Thyroid gland (tissue), 4 donors: Measurements from ENCODE around the gene NT5DC1.

ENCODE experiments used
- POLR2A ChIP-seq, 2 donors: fragments of 450-650 bp; IDR thresholded peaks; one replicate each; pipeline ENCODE4 v1.6.1; 2017; ENCODE audit warnings: antibody characterized with exemption in 2 of 2, mild to moderate bottlenecking in 2 of 2, moderate library complexity in 1 of 2
- TF ChIP-seq, protein P1 (sequence below), 6 experiments: fragments of 200-600 bp in 3 of 6; fragments of 450-650 bp in 3 of 6; sonication (generic) in 3 of 6; IDR thresholded peaks; one replicate each; pipeline ENCODE4 v1.5.1; 2016 to 2019; ENCODE audit warnings: antibody characterized with exemption in 6 of 6, mild to moderate bottlenecking in 2 of 6, inconsistent platforms in 1 of 6, moderate library complexity in 1 of 6

DNA sequence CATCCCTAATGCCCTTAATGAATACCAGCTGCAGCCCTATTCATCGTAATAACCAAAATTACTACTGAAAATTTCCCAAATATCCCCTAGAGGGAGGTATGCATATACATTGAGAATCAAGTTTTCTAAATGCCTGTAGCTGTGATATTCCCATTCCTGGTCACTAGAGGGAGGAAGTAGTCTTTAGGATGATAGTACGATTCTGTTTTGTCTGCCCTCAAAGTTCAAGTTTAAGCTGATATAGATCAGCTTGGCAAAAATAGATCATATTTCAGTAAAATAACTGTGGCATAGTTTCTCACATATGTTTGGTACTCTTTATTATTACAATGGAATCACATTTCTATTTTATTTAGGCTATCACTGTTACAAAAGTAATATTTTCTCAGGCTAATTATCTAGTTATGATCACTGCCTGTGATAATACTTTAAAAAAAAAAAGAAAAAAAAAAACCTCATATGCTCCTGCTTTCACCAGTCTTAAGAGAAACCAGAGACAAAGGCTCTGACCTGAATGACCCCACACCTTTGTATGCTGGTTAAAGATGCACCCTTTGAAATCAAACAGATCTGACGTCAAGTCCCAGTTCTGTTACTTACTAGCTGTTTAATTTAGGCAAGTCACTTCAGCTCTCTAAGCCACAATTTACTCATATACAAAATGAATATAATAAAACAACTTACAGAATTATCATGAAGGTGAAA is 168.1 kb downstream of the NT5DC1 start:
- TF ChIP-seq, protein P1, sequence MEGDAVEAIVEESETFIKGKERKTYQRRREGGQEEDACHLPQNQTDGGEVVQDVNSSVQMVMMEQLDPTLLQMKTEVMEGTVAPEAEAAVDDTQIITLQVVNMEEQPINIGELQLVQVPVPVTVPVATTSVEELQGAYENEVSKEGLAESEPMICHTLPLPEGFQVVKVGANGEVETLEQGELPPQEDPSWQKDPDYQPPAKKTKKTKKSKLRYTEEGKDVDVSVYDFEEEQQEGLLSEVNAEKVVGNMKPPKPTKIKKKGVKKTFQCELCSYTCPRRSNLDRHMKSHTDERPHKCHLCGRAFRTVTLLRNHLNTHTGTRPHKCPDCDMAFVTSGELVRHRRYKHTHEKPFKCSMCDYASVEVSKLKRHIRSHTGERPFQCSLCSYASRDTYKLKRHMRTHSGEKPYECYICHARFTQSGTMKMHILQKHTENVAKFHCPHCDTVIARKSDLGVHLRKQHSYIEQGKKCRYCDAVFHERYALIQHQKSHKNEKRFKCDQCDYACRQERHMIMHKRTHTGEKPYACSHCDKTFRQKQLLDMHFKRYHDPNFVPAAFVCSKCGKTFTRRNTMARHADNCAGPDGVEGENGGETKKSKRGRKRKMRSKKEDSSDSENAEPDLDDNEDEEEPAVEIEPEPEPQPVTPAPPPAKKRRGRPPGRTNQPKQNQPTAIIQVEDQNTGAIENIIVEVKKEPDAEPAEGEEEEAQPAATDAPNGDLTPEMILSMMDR (IDR thresholded peaks at IDR 0.05), result peak; percentile 22 to 75 (median 58)
- TF ChIP-seq POLR2A (IDR thresholded peaks at IDR 0.05), result no peak
